ACHN (cell line): Measurements from ENCODE around the gene P2RY12.

Experiments used
- DNase-seq: peaks from one replicate; pipeline ENCODE4 v3.0.0-alpha.2; 2015
- in situ Hi-C: cut with HindIII; loops from 2 replicates; pipeline ENCODE4 v1.10.0; 2017; ENCODE audit warnings: low sequenced_read_pairs, low pct_ligation_motif_present, low pct_unique_long_range_greater_than_20kb

P2RY12 gene

DNA sequence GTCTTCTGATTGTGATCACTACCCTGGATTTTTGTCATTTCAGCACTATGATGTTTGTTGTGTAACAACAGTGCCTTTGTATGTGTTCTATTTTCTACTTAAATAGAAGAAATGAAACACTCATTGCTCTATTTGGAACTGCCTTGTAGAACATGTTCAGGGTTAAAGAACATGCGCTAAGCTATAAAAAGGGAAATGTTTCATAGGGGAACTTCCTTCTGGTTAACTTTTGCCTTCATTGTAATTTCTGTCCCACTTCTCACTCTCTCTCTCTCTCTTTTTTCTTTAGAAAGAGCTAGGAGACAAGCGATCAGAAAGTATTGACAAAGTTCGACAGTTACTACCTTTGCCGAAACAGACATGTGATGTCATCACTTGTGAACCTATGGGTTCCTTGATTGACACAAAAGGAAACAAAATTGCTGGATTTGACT, at the start of gene P2RY12:
P2RY12 (minus strand) TSS at position 13 of the 434 bp plus-strand sequence. CDS start 45,908 bp downstream, outside the sequence.
- DNase-seq, result no peak
- in situ Hi-C loops, result no loop called here

DNA sequence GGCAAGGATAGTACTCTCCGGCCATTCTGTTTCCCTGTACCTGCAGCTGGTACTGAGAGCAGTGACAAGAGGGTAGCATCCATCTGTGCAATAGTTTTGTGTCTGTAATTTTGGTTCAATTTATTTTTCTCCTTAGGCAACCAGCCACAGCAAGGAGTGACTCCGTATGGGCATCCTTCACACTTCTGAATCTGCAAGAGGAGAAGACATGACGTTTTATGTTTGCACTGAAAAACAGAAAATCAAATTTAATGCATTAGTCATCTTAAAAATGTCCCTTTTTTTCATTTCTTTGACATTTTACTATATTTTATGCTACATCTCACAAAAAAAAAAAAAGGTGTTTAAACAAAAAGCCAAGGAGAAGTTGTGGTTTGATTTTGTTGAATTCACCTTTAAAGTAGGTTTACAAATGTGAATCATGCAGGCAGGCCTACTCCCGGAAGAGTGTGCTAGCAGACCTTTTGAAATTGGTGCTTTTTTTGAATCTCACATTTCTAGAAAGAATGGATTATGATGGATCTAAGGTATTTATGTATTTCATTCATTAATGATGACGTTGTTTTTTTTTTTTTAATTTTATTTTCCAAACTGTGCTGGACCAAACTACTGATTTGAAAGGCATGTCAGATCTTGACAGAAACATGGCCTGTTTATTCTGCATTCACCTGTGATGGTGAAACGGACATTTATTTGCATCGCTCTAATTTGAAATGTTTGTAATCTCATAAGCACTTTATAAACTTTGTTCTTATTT, 48.2 kb upstream of the P2RY12 start:
- DNase-seq, result no peak

DNA sequence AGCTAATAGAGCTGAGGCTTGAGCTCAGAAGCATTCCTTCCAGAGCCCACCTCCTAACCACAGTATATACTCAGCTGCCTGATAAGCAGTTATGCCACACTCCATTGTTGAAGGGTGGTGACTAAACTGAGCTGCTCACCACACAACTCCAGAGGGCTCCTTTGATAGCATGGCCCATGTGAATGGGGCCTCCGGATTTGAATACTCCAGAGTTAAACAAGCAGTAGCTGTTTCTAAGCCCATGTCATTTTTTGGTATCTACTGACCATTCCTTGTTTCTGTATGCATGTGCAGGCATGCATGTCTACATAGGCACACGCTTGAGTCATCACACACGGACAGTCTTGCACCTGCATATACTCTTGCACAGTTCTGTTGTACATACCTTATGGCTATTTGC, 47.4 kb upstream of the P2RY12 start:
- in situ Hi-C loops, result no loop called here
- no peak for DNase-seq

More for the DNA sequence above, 48.2 kb upstream of the P2RY12 start:
- in situ Hi-C loops, result no loop called here

DNA sequence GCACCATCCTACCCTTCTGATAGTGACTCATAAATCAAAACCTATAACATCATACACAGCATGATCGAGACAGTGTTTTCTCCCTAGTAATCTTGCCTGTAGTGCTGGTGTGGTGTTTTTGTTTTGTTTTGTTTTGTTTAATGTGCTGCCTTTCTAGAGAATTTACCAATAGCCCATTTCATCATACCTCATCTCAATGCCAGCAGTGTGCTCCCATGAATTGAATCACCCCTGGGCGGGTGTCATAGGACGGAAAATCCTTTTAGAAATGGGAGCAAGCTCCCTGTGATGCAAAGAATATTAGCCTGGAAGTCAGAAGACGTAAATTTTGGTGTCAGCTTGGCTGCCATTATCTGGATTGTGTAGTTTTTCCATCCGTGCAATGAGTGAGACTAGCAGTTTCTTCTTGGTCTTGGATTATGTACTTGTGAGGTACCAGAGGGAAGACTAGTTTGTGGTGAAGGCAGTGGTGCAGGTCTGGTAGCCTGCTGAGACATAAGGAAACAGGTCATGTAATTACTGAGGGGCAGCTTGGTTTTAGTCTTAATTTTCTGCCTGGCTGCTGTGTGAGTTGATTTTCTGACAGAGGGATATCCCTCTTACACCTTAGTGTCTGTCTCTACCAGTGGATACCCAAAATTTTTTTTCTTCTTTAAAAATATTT, 46.4 kb upstream of the P2RY12 start:
- in situ Hi-C loops, result no loop called here

DNA sequence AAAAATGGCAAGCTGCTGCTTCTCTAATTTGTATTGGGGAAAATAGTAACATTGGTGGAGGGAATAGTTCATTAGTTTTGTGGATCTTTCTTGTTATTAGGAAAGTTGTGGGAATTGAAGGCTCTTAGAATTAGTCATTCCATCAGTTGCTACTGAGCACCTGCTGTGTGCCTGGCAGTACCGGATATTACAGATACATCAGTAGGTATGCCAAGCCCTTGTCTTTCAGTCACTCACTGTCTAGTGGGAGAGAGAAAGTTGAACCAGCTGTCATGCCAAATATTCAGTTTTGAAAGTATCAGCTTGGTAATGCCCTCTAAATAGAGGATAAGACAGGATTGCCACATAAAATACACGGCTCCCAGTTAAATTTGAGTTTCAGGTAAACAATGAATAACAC, 43.8 kb upstream of the P2RY12 start:
- DNase-seq, result no peak

More for the DNA sequence above, 46.4 kb upstream of the P2RY12 start:
- DNase-seq, result no peak

DNA sequence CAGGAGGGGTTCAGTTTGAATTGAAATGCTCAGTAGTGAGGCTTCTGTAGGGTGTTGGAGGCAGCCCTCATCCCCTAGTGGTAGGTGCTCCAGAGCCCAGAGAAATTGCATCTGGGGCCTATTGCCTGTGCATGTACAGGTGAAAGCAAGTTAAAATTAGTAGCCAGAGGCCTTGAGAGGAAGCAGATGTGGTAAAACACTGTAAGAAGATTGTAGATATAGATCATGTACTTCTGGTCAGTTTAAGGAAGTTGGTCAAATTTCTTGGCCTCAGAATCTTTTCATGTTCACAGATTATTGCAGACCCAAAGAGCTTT, 41.7 kb upstream of the P2RY12 start:
- DNase-seq, result no peak
- in situ Hi-C loops, result no loop called here

More for the DNA sequence above, 43.8 kb upstream of the P2RY12 start:
- in situ Hi-C loops, result no loop called here

DNA sequence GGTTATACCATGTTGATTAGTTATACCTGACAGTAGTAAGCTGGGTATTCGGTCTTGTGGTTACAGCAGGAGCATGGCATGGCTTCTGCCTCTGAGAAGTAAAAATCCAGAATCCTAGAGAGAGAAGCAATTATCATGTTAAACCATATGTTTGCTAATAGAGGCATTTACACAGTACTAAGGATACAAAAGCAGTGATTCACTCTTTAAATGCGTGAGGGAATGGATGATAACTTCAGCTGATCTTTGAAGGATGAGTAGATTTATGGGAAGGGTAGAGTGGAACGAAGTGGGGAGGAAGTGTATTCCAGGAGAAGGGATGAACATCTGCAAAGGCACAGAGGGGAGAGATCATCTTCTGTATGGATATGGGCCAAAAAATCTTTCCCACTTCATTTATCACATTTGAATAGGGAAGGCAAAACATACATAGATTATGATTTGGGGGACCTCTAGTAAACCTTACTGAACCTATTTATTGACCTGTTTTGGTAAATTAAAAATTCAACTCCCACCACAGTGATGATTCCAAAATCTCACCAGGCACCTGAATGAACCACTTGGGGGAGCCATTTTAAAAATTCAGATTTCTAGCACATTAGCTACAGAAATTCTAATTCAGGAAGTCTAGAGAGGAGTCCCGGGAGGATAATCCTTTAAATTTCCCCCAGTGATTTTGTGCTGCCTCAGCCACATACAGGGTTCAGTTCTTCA, 41.2 kb upstream of the P2RY12 start:
- DNase-seq, result peak; percentile 10
- in situ Hi-C loops, result no loop called here

DNA sequence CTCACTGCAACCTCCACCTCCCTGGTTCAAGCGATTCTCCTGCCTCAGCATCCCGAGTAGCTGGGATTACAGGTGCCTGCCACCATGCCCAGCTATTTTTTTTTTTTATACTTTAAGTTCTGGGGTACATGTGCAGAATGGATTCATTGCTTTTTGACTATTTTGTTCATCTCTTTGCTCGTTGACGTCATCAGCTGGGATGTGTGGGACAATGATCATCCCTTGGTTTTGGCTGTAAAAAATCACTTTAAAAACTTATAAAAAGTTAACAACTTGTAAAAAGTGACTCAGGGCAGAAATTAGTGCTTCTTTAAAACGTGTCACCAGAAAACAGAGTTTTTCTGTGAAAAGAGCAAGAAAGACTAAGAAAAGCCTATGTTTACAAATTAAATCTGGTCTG, 38.5 kb upstream of the P2RY12 start:
- no peak for DNase-seq
- in situ Hi-C loops, result no loop called here

DNA sequence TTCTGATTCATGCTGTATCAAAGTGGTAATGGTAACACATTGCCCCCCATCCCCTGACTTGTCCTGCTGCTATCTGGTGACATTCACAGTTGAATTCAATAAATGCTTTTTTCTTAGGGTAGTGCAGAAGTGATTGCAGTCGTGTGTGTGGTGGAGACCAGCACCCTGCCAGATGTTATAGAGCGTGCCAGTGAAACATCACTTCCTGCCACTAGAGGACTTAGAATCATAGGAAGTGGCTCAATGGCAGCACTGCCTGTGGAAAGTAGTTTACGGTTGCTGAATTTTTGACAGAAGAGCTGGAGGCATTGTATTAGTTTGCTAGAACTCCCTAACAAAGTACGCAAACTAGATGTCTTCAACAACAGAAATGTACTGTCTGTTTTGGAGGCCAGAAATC, 37.4 kb upstream of the P2RY12 start:
- DNase-seq, result no peak
- in situ Hi-C loops, result no loop called here

DNA sequence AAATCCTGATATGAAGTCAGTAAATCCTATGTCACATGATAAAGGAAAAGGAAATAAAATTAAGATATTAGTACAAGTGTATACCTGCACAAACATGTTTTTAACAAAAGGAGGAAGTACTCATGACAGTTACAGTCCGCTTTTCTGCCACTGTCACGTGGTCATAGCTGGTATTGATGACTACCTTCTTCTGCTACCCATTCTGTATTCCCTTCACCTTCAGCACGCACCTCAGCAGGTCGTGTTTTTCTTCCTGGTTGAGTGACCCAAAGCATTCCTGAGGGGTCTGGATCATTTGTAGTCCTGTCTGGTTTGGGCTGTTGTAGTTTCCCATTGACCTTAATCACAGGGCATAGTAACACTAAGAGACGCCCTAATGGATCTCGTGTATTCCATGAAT, 35.3 kb upstream of the P2RY12 start:
- DNase-seq, result no peak
- in situ Hi-C loops, result no loop called here

DNA sequence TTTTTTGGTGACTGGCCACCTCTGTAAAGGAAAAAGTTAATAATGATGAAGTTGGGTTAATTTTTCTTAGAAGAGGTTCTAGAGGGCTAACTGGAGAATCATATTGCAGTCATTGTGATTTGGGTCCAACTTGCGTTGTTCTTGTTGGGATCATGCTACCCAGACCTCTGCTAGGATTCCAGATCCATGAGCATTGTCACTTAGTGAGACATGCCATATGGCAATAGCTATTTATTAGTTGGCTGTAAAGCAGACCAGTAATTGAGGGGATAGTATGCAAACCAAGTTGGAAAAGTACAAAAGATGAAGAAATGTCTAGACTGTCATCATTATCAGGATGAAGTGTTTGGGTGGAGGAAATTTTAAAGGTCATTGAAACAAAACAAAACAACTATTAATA, 30.7 kb upstream of the P2RY12 start:
- in situ Hi-C loops, result no loop called here

DNA sequence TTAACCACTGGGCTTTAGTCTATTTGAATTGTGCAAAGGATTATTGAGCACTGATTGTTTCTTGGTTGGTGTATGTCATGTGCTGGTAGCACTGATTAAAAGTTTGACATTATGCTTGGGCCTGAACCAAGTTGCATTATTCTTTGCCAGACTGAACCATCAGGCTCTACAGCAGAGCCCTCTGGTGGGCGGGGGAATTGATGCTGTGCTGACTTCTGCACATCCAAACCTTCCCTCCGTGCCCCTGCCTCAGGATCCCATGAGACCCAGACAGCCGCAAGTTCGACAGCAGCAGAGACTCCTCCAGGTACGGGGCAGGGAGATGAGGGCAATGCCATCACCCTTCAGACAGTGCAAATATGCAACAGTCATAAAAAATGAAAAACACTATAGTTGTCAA, 28.4 kb upstream of the P2RY12 start:
- DNase-seq, result no peak

More for the DNA sequence above, 30.7 kb upstream of the P2RY12 start:
- DNase-seq, result no peak

DNA sequence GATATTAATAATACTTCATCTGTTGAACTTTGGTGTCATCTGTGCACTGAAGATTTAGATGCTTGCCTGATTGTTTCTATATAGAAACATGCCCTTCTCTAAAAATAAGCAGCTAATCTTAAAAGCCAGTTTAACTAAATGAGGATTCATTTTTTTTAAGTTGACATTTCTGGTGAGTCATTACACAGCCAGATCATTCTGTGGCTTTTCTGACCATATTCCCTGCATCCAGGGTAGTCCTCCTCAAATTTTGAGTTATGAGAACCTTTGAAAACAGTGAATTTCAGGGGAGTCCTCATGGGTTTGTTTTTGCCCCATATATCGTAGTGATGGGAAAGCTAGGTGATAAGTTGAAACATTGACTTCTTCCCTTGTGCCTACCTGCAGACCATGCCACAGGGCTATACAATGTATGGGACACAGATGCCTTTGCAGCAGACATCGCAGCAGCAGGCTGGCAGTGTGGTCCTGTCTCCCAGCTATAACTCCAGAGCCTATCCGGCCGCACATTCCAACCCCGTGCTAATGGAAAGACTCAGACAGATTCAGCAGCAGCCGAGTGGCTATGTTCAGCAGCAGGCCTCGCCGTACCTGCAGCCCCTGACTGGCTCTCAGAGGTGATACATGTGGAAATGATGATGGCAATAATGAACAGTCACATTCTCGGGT, 26.5 kb upstream of the P2RY12 start:
- DNase-seq, result no peak
- in situ Hi-C loops, result no loop called here

More for the DNA sequence above, 28.4 kb upstream of the P2RY12 start:
- in situ Hi-C loops, result no loop called here

DNA sequence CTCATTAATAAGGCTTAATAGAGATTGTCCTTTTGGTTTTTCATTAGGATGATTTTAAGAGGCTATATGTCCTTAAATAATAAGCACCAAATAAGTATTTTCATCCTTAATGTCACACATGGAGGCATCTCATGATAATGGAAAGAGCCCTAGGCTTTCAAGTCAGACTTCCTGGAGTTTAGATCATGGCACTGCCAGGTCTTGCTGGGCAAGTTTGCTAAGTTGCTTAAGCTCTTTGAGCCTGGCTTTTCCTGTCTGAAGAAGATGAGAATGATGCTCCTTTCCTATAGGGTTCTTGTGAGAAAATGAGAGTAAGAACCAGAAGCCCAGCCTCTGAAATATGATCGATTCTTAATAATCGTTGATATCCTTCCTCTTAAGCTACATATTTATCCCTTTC, 23.4 kb upstream of the P2RY12 start:
- no peak for DNase-seq
- in situ Hi-C loops, result no loop called here

DNA sequence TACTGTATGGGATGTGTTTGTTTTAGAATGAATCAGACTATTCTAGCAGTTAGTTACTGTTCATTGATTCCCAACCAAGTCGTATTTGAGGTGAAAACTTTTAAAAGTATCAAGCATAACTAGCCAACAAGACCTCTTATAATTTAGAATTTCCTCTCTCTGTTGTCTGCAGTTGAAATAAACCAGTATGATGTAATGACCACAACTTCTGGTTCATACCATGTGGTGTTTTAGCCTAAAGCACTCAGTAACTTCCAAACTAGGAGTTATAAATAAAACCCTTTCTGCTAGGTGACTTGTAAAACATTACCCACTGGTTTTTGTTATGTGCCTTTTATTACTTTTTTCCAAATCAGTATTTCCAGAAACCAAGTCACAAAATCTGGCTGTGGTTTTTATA, 19.8 kb upstream of the P2RY12 start:
- in situ Hi-C loops, result no loop called here
- peak; percentile 10 for DNase-seq

DNA sequence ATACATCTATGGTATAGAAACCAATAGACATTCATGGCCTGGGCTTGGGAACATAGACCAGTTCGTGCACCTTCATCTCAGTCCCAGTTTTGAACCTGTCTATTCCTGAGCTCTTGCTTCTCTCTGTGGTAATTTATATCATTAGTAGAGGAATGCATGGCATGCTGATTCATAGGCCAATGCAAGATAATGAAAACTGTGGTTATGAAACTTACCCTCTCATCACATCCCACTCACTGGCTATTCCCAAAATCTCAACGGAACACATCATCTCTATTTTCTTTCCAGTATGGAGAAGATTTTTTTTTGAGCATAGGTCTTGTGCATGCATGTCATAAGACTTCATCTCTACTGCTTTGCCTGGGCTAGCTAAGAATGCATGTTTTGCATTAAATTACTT, 18.7 kb upstream of the P2RY12 start:
- in situ Hi-C loops, result no loop called here
- DNase-seq, result peak; percentile 10

DNA sequence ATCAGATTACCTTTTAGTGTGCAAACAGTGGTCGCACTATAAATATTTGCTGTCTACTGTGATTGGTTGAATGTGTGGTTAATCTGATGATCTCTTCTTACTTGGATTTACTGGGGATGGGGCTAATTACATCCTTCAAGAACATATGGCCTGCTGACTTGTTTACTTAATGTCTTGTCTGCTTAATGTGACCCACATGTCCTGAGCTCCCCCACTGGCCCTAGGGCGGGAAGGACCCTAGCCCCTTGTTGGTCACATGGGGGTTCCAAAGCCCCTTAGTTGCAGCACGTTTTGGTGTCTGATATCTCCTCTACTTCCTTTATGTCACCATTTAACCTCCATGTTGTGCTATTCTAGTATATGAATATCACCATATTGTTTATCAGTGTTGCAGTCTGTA, 17.8 kb upstream of the P2RY12 start:
- no peak for DNase-seq
- in situ Hi-C loops, result no loop called here

DNA sequence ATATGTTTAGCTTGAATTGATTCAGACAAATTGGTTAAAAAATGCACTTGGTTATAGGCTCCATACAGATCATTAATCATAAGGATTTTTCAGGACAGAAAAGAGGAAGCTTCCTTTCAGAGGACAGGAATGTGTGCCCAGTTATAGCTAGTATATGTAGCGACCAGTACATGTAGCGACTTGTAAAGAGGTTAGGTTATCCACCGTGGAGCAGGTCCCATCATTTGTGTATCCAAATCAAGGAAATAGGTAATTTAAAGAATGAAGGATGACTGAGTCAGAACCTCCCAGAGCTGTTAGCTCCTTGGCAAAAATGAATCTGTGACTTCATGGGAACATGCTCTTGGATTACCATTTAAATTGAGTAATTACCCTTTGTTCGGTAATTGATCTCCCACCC, 15.8 kb upstream of the P2RY12 start:
- in situ Hi-C loops, result no loop called here
- no peak for DNase-seq

DNA sequence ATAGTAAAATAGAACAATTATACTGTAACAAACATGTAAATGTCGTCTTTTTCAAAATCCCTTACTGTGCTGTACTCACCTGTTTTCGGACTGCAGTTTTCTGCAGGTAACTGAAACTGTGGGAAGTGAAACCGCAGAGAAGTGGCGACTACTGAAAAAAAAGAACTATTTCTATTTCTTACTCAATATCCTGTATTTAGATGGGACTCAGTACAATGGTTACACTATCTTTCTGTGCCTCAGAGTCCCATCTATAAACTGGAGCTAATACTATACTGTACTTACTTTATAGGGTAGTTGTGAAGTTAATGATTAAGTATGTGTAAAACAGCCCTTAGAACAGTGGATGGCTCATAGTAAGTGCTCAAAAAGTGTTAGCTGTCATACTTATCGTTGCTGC, 14.3 kb upstream of the P2RY12 start:
- DNase-seq, result no peak
- in situ Hi-C loops, result no loop called here
